Neuron (in vitro differentiated cells): ENCODE data around the gene RETREG2.

Experiments
- H2AFZ ChIP-seq: one replicate; pipeline ENCODE4 v1.6.1; 2013; ENCODE audit warnings: low read depth, mild to moderate bottlenecking, inconsistent platforms, low read length, moderate library complexity
- H3K27me3 ChIP-seq: one replicate; pipeline ENCODE4 v1.6.1; 2013; ENCODE audit warnings: low read length; ENCODE audit not compliant: insufficient read depth
- H3K36me3 ChIP-seq: one replicate; pipeline ENCODE4 v1.6.1; 2013; ENCODE audit warnings: low read length; ENCODE audit not compliant: insufficient read depth
- H3K4me1 ChIP-seq: one replicate; pipeline ENCODE4 v1.6.1; 2013; ENCODE audit warnings: low read length; ENCODE audit not compliant: insufficient read depth
- H3K4me3 ChIP-seq: 2 replicates; pipeline ENCODE4 v1.5.1; 2013; ENCODE audit warnings: mild to moderate bottlenecking, low read length, moderate library complexity
- H3K9me3 ChIP-seq: one replicate; pipeline ENCODE4 v1.6.1; 2013; ENCODE audit warnings: low read length

The RETREG2 gene

DNA sequence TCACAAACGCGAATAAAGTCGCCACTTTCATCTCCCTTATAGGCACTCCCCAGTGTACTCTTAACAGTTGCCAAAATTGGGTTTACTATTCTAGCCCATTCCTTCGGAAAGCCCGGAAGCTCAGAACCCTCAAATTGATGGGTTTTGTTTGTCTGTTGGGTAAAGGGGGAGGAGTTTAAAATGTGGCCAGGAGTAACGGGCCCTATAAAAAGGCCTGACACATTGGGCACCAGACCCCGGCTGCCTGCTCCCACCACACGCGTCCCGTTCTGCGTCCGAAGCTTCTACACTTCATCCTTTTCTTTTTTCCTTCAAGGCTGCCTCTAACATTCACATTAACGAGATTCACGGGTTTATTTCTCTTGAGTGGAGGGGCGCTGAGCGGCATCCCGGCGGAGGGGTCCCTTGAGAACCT lies 18.3 kb upstream of the RETREG2 start:
- peak overlapping the region; percentile 75 for H2AFZ ChIP-seq
- no peaks in the 10 kb centered on the region for H3K9me3 ChIP-seq
- H3K27me3 ChIP-seq, result no peaks in the 10 kb centered on the region
- peak overlapping the region; percentile 62 for H3K4me3 ChIP-seq
- peaks cover 9% of the 10 kb centered on the region for H3K4me1 ChIP-seq
- peaks cover 14% of the 10 kb centered on the region for H3K36me3 ChIP-seq

GRCh38 chr2:219160186-219161017 lies 17.7 kb upstream of the RETREG2 start, which contains the start of gene NHEJ1:
Gene NHEJ1, minus strand, starts transcription at chr2:219160815. Its CDS starts 2,453 bp downstream, at chr2:219158362.
- Histone ChIP-seq H3K9me3 (no peaks in the 10 kb centered on the region), H3K27me3 (no peaks in the 10 kb centered on the region), H3K36me3 (peaks cover 14% of the 10 kb centered on the region), H3K4me3 (peak within 1 kb of the TSS; percentile 62), H3K4me1 (peaks cover 9% of the 10 kb centered on the region), H2AFZ (peak within 1 kb of the TSS; percentile 75)

GRCh38 chr2:219161097-219161496 lies 17.0 kb upstream of the RETREG2 start:
- peak overlapping the region; percentile 62 for H3K4me3 ChIP-seq
- no peaks in the 10 kb centered on the region for H3K27me3 ChIP-seq
- H3K36me3 ChIP-seq, result peaks cover 14% of the 10 kb centered on the region
- H3K4me1 ChIP-seq, result peaks cover 9% of the 10 kb centered on the region
- peak overlapping the region; percentile 75 for H2AFZ ChIP-seq
- no peaks in the 10 kb centered on the region for H3K9me3 ChIP-seq

DNA sequence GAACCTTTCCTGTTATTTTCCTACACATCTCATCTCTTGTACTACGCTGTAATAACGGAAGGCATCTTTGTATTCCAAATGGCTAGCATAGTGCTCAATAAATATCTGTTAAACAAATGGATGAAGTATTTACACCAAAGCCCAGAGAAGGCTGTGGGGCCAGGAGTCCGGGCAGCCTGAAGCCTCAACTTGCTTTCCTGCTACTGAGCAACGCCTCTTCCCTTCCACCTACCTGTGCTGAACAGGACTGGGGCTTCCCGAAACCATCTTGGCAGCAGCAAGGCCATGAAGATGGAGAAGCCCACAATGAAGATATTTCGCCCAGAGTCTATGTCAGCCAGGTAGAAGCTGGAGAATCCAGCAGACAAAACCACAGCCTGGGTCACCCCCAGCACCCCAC lies 14.9 kb upstream of the RETREG2 start:
- Histone ChIP-seq H3K36me3 (no peaks in the 10 kb centered on the region), H3K4me1 (peaks cover 9% of the 10 kb centered on the region), H3K4me3 (no peak overlapping the region), H3K27me3 (no peaks in the 10 kb centered on the region), H2AFZ (no peak overlapping the region), H3K9me3 (no peaks in the 10 kb centered on the region)

- Histone ChIP-seq H3K4me3 (no peak overlapping the region), H3K36me3 (no peaks in the 10 kb centered on the region), H3K9me3 (no peaks in the 10 kb centered on the region), H3K27me3 (no peaks in the 10 kb centered on the region), H2AFZ (no peak overlapping the region), H3K4me1 (peaks cover 4% of the 10 kb centered on the region)
These were observed 12.8 kb upstream of the RETREG2 start for GRCh38 chr2:219165058-219165911.

DNA sequence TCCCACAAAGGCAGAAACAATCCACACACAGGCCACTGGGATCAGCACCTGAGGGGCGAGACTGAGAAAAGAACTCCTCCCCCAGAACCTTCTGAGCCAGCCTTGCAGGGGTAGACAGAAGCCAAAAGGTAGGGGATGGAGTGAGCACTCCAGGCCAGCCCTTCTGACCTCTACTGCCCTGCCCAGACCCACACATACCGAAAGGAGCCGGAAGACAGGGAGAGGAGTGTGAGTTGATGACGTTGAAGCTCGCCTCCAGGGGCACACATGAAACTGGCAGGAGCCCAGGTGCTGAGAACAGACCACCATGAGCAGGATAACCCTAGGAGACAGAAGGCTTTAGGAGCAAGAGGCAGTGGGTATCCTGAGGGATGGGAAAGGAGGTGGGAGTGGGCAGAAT lies 10.1 kb upstream of the RETREG2 start:
- H2AFZ ChIP-seq, result no peak overlapping the region
- H3K9me3 ChIP-seq, result no peaks in the 10 kb centered on the region
- peaks cover 6% of the 10 kb centered on the region for H3K36me3 ChIP-seq
- H3K4me3 ChIP-seq, result no peak overlapping the region
- H3K27me3 ChIP-seq, result no peaks in the 10 kb centered on the region
- H3K4me1 ChIP-seq, result no peaks in the 10 kb centered on the region

GRCh38 chr2:219168526-219168925 lies 9.5 kb upstream of the RETREG2 start:
- Histone ChIP-seq H3K4me3 (no peak overlapping the region), H3K27me3 (no peaks in the 10 kb centered on the region), H3K9me3 (no peaks in the 10 kb centered on the region), H3K4me1 (no peaks in the 10 kb centered on the region), H2AFZ (no peak overlapping the region), H3K36me3 (peaks cover 8% of the 10 kb centered on the region)

DNA sequence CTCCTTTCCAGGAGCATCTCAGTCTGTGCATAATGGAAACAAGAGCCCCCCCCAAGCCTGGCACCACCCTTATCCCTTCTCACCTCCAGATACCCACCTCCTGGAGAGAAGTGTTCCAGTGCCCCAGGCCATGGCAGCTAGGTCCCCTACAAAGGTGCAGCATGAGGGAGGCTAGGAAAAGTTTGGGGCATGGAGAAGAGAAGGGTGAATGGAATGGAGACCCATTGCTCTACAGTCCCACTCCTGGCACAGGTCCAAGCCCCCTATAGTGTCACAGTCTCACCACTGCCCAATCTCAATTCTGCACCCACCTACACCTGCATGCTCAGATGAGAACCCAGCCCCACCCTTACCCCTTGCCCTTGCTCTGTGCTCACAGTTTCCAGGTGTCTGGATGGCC lies 9.1 kb upstream of the RETREG2 start:
- Histone ChIP-seq H3K27me3 (no peaks in the 10 kb centered on the region), H3K36me3 (peaks cover 13% of the 10 kb centered on the region), H2AFZ (no peak overlapping the region), H3K9me3 (no peaks in the 10 kb centered on the region), H3K4me3 (no peak overlapping the region), H3K4me1 (no peaks in the 10 kb centered on the region)

- Histone ChIP-seq H3K27me3 (no peaks in the 10 kb centered on the region), H3K9me3 (no peaks in the 10 kb centered on the region), H3K36me3 (peaks cover 23% of the 10 kb centered on the region), H3K4me1 (no peaks in the 10 kb centered on the region), H2AFZ (no peak within 1 kb of the TSS), H3K4me3 (no peak within 1 kb of the TSS)
These were observed 8.0 kb upstream of the RETREG2 start, which contains the start of gene SLC23A3 for GRCh38 chr2:219169930-219170654. Gene SLC23A3, minus strand, starts transcription at chr2:219170029. Its CDS starts 45 bp downstream, at chr2:219169984.

DNA sequence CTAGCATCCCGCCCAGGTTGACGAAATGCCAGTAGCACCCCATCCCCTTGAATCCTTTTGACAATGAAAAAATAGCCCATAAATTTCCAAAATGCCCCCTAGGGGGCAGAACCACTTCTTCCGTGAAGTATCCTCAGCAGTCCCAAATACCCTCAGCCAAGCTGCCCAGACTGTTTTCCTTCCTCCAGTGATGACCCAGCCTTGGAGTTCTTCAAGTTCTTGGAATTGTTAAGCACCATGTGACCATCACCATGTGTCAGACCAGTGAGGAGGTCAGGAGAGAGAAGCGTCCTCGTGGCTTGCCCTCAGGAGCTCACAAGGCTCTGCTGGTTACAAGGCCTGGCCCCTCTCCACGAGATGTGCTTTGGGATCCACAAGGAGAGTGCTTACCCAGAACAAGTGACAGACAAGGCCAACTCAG lies 6.8 kb upstream of the RETREG2 start:
- Histone ChIP-seq H2AFZ (no peak overlapping the region), H3K27me3 (no peaks in the 10 kb centered on the region), H3K4me3 (no peak overlapping the region), H3K9me3 (no peaks in the 10 kb centered on the region), H3K36me3 (peaks cover 23% of the 10 kb centered on the region), H3K4me1 (peaks cover 9% of the 10 kb centered on the region)

DNA sequence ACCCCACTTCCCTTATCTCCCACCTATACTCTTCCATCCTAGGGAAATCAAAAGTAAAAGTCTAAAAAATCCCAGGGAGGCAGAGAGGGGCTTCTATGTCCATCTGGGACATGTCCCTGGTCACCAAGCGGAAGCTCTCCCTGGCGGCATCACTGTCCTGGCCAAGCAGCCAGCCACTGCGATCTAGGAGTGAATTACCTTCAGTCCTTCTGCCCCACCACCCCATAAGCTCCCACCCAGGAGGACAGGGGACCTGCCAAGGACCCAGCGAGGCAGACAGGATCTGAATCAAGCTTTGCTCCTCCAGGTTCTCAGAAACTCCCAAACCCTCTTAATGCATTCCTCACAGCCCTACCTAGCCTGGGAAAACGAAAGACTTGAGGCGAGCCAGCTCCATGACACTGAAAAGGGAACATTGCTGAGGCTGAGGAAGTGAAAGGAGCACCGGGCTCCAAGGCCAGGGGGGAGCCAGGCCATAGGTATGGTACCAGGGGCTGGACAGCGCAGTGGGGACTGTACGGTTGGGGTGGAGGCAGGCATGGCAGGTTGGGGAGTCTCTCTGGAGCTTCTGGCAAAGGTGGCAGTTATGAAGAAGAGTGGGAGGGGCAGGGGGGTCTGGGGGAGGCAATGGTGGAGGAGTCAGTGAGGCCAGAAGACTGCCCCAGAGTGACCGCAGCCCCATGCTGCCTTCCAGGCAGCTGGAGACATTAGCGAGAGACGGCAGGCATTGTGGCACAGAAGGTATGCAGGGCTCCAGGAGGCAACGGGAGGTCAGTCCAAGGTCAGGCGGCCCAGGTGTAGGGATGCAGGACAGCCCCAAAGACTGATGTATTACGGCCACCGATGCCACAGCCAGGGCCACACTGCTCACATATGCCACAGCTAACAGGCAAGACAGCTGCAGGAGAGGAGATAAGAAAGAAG lies 5.6 kb upstream of the RETREG2 start:
- Histone ChIP-seq H3K27me3 (no peaks in the 10 kb centered on the region), H3K4me3 (no peak overlapping the region), H3K4me1 (peaks cover 9% of the 10 kb centered on the region), H3K36me3 (peaks cover 23% of the 10 kb centered on the region), H3K9me3 (no peaks in the 10 kb centered on the region), H2AFZ (no peak overlapping the region)

GRCh38 chr2:219173176-219173575 lies 4.9 kb upstream of the RETREG2 start:
- Histone ChIP-seq H3K4me3 (no peak overlapping the region), H3K36me3 (peaks cover 23% of the 10 kb centered on the region), H3K4me1 (peaks cover 9% of the 10 kb centered on the region), H3K27me3 (no peaks in the 10 kb centered on the region), H3K9me3 (no peaks in the 10 kb centered on the region), H2AFZ (no peak overlapping the region)
